ENCODE results near the gene TMEM42.

- TF ChIP-seq EZH2 (IDR thresholded peaks at IDR 0.05; ENCODE audit: insufficient read depth, poor library complexity, severe bottlenecking) (no peak), EZH2phosphoT487 (IDR thresholded peaks at IDR 0.05; ENCODE audit: insufficient read depth, low read depth) (no peak)
These were observed 520 bp downstream of the TMEM42 start for GRCh38 chr3:44862226-44862637.
